Astrocyte of the hippocampus (primary cell): Measurements from ENCODE around the gene KANSL3.

Source experiments
- DNase-seq: peaks from one replicate; pipeline ENCODE4 v3.0.0; 2011; ENCODE audit warnings: low read depth, low spot score

KANSL3 gene

DNA sequence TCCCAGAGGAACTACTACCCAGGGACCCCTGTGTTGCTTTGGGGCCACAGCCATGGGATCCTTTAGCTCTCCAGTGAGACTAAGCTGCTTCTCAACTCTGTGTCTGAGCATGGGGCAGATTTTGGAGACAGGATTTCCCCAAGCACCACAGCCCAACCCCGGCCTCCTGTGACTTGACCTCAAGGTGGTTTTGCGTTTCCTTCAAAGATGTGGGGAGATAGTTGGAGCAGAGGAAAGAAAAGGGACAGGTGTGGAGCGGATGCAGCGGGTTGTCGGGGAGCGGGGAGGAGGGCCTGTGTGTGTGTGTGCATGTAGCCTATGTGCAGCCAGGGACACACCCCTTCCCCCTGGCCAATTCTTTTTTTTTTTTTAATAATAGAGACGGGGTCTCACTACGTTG lies 91.3 kb downstream of the KANSL3 start:
- DNase-seq = no peak

DNA sequence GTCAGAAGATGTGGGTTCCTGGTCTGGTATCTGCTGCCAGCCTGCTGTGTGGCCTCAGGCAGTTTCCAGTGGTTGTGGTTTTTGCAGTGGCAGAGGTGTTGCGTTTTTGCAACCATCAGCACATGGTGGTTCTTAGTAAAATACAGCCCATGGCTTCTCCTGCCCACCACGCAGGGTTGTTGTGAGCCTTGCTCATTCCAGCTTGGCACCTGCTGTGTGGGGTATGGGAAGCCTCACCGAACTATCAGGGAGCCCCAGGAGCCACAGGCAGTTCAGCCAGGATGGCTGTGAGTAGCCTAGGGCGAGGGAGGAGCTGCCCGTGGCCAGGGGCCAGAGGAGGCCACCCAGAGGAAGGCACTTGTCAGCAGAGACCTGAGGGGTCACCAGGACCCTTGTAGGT lies 91.8 kb downstream of the KANSL3 start:
- no peak for DNase-seq
